ENCODE data around the gene NCR1.
A peak's percentile ranks its signal among the peaks of the same experiment; 100 is the strongest.
"Not testable (repeated sequence)": the region's sequence is repeated elsewhere in the genome, so short reads cannot be mapped to it uniquely, and the experiment has no call there.

Gene NCR1

DNA sequence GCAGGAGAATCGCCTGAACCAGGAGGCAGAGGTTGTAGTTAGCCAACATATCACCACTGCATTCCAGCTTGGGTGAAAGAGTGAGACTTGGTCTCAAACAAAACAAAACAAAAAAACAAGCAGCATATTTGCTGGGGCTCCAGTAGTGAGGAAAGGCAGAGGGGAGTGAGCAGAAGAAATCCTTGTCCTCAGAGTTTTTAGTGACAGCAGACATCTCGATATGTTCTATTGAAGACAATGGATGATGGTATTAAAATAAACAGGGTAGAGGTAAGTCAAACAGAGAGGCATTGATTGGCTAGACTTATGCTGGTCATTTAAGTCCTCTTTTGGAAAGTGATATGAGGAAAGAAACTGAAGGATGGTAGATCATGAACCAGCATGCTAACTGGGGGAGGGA is 22.4 kb downstream of the NCR1 start:
- no peak for ATAC-seq (replicated peaks)
- no peak overlapping the region for H3K4me3 Mint-ChIP-seq
- H3K9me3 Mint-ChIP-seq = peaks cover 6 to 11% of the 10 kb centered on the region in 2 donors
- peaks cover 8 to 20% of the 10 kb centered on the region in 2 donors for H3K27me3 Mint-ChIP-seq
- no peaks in the 10 kb centered on the region for H3K4me1 Mint-ChIP-seq
- peaks cover 3 to 5% of the 10 kb centered on the region in 2 donors for H3K36me3 Mint-ChIP-seq
- DNase-seq = no peak
- no peak overlapping the region for H3K27ac Mint-ChIP-seq

DNA sequence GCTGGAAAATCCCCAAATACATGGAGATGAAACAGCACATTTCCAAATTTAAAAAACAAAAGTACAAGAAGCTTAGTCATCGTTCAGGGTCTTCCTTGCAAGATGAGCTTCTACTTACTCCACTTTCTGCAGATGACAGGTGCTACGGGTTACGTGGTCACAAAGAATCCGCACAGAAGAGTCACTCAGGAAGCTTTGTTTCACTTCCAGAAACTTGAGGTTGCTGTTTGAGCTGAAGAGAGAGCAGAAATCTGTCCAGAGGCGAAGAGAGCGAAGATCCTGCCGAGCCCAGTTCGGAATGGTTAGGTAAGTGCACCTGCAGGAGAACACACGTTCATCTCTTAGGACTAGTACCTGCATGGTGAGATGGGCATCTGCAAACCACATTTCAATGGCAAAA is 32.0 kb downstream of the NCR1 start:
- H3K4me3 Mint-ChIP-seq = no peak overlapping the region

DNA sequence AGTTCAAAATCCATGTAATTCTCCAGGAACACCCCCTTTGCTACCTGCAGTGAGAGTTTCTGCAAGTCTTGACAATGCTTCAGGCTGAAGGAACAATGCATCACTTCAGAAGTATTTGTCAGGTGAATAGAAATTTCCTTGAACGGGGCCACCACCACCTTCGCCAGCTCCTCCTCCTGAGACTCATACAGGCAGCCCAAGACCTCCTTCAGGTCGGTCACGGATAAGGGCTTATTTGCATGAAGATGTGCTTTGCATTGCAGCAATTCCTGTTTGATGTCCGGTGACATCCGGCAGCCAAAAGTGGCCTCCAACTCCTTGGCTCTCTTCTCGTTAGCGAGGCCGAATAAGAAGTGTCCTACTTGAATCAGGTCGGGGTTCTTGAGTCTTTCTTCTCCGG is 33.0 kb downstream of the NCR1 start:
- peaks cover 20 to 43% of the 10 kb centered on the region in 2 donors for H3K27me3 Mint-ChIP-seq
- ATAC-seq (replicated peaks) (no peak), DNase-seq (no peak)
- no peaks in the 10 kb centered on the region for H3K36me3 Mint-ChIP-seq
- no peaks in the 10 kb centered on the region for H3K9me3 Mint-ChIP-seq
- H3K27ac Mint-ChIP-seq = no peak overlapping the region
- peaks cover 4 to 10% of the 10 kb centered on the region in 2 donors for H3K4me1 Mint-ChIP-seq
- H3K4me3 Mint-ChIP-seq = no peak overlapping the region

More for the DNA sequence above, 32.0 kb downstream of the NCR1 start:
- Mint-ChIP-seq H3K9me3 (no peaks in the 10 kb centered on the region), H3K27me3 (peaks cover 24 to 51% of the 10 kb centered on the region in 2 donors), H3K4me1 (peaks cover 4 to 10% of the 10 kb centered on the region in 2 donors), H3K27ac (no peak overlapping the region), H3K36me3 (no peaks in the 10 kb centered on the region)
- ATAC-seq (replicated peaks) (peak; percentile 88 to 97), DNase-seq (peak; percentile 33)

DNA sequence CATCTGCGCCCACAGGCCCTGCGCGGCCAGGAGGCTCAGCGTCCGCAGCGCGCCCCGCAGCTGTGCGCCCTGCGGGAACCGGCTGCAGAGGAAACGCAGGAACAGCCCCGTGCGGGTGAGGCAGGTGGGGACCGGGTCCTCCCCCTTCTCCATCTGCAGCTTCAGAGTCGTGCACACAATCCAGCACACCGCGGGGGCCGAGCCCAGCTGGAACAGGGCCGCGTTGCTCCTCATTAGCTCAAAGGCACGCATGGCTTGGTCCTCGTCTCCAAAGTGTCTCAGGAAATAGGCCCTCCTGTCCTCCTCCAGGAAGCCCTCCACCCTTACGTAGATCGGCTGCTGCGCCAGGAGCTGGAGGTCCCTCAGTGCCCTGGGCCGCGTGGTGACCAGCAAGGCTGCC is 33.6 kb downstream of the NCR1 start:
- not testable (repeated sequence) for ATAC-seq (replicated peaks); H3K36me3 Mint-ChIP-seq; H3K4me3 Mint-ChIP-seq; DNase-seq; H3K9me3 Mint-ChIP-seq; H3K27ac Mint-ChIP-seq
- peaks cover 4 to 10% of the 10 kb centered on the region in 2 donors for H3K4me1 Mint-ChIP-seq
- peaks cover 20 to 43% of the 10 kb centered on the region in 2 donors for H3K27me3 Mint-ChIP-seq

DNA sequence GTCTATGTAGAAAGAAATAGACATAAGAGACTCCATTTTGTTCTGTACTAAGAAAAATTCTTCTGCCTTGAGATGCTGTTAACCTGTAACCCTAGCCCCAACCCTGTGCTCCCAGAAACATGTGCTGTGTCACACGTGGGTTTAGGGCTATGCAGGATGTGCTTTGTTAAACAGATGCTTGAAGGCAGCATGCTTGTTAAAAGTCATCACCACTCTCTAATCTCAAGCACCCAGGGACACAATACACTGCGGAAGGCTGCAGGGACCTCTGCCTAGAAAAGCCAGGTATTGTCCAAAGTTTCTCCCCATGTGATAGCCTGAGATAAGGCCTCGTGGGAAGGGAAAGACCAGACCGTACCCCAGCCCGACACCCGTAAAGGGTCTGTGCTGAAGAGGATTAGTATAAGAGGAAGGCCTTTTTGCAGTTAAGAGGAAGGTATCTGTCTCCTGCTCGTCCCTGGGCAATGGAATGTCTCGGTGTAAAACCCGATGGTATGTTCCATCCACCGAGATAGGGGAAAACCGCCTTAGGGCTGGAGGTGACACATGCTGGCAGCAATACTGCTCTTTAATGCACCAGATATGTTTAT is 37.9 kb downstream of the NCR1 start:
- peaks cover 16 to 25% of the 10 kb centered on the region in 2 donors for H3K27me3 Mint-ChIP-seq
- ATAC-seq (replicated peaks); H3K4me1 Mint-ChIP-seq; H3K4me3 Mint-ChIP-seq; H3K9me3 Mint-ChIP-seq; DNase-seq; H3K27ac Mint-ChIP-seq; H3K36me3 Mint-ChIP-seq: not testable (repeated sequence)

DNA sequence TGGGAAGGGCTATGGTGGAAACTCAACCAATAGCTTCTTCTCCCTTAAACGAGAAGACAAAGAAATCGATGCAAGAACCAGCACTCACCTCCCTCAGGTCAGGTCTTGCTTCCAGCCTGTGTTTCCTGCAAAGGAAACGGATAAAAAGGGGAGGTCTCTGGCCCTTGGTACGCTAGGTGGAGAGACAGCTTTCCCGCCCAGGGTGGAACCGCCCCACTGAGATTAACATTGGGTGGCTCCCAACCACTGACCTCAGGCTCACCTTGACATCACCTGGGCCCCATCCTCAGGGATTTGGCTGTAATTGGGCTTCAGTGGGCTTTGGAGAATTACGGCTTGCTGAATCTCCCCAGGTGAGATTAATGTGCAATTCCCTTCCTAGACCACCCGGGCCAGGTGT is 41.4 kb downstream of the NCR1 start, which contains the start of gene NLRP7:
Gene NLRP7, minus strand, starts transcription at position 150 of the 400 bp plus-strand sequence.
- no peak within 1 kb of the TSS for H3K27ac Mint-ChIP-seq

DNA sequence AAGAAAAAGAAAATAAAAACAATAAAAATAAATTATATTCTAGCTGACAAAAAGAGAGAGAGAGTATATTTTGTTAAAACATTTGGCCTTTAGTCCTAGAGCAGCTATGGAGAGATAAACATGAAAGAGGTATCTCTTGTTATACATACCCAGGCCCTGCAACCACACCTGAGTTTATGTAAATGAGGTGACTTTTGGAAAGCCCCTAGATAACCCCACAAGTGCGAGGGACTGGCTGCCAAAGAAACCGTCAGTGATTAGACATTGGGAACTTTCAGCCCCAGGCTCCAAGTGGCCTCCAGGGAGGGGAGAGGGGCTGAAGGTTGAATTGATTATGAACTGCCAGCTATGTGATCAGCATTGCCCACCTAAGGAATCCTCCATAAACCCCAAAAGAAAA is 43.5 kb downstream of the NCR1 start:
- Mint-ChIP-seq H3K4me3 (no peak overlapping the region), H3K36me3 (no peaks in the 10 kb centered on the region), H3K27ac (no peak overlapping the region), H3K9me3 (no peaks in the 10 kb centered on the region), H3K27me3 (peaks cover 10% of the 10 kb centered on the region in 2 donors), H3K4me1 (peaks cover 7 to 22% of the 10 kb centered on the region in 2 donors)
- DNase-seq (no peak), ATAC-seq (replicated peaks) (peak; percentile 65 to 87)

More for the DNA sequence above, 41.4 kb downstream of the NCR1 start, which contains the start of gene NLRP7:
- Mint-ChIP-seq H3K9me3 (no peaks in the 10 kb centered on the region), H3K4me3 (no peak within 1 kb of the TSS), H3K27me3 (no peaks in the 10 kb centered on the region), H3K4me1 (peaks cover 7 to 22% of the 10 kb centered on the region in 2 donors), H3K36me3 (no peaks in the 10 kb centered on the region)
- no peak for ATAC-seq (replicated peaks)
- DNase-seq = no peak

DNA sequence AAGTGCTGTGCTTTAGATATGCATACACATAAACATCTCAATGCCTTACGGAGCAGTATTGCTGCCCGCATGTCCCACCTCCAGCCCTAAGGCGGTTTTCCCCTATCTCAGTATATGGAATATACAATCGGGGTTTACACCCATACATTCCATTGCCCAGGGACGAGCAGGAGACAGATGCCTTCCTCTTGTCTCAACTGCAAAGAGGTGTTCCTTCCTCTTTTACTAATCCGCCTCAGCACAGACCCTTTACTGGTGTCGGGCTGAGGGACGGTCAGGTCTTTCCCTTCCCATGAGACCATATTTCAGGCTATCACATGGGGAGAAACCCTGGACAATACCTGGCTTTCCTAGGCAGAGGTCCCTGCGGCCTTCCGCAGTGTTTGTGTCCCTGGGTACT is 44.6 kb downstream of the NCR1 start:
- ATAC-seq (replicated peaks); H3K4me3 Mint-ChIP-seq; H3K9me3 Mint-ChIP-seq; H3K27ac Mint-ChIP-seq; H3K36me3 Mint-ChIP-seq; DNase-seq: not testable (repeated sequence)
- peaks cover 7 to 22% of the 10 kb centered on the region in 2 donors for H3K4me1 Mint-ChIP-seq
- H3K27me3 Mint-ChIP-seq = peaks cover 10% of the 10 kb centered on the region in 2 donors

DNA sequence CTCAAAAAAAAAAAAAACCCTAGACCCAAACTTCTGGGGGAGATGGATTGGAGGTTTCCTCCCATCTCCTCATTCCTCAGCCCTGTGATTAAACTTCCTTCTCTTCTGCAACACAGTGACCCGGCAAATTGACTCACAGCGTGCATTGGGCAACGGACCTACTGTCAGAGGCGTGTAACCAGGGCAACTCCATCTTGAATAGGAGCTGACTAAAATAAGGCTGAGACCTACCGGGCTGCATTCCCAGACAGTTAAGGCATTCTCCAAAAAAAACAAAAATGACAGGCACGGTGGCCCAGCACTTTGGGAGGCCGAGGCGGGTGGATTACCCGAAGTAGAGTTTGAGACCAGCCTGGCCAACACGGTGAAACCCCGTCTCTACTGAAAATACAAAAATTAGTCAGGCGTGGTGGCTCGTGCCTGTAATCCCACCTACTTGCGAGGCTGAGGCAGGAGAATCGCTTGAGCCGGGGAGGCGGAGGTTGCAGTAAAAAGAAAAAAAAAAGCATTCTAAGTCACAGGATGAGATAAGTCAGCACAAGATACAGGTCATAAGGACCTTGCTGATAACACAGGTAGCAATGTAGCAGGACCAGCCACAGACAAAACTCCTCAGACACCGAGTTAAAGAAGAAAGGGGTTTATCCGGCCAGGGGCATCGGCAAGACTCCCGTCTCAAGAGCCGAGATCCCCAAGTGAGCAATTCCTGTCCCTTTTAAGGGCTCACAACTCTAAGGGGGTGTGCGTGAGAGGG is 46.8 kb downstream of the NCR1 start:
- no peak overlapping the region for H3K27ac Mint-ChIP-seq
- no peak overlapping the region for H3K4me3 Mint-ChIP-seq
- peaks cover 10% of the 10 kb centered on the region in 2 donors for H3K27me3 Mint-ChIP-seq
- peaks cover 9 to 26% of the 10 kb centered on the region in 2 donors for H3K4me1 Mint-ChIP-seq
- DNase-seq = no peak
- no peak for ATAC-seq (replicated peaks)
- no peaks in the 10 kb centered on the region for H3K36me3 Mint-ChIP-seq
- H3K9me3 Mint-ChIP-seq = no peaks in the 10 kb centered on the region

DNA sequence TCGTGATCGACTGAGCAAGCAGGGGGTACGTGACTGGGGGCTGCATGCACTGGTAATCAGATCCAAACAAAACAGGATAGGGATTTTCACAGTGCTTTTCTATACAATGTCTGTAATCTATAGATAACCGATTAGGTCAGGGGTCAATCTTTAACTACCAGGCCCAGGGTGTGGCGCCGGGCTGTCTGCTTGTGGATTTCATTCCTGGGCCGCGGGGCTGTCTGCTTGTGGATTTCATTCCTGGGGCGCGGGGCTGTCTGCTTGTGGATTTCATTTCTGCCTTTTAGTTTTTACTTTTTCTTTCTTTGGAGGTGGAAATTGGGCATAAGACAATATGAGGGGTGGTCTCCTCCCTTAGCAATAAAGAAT is 47.4 kb downstream of the NCR1 start:
- not testable (repeated sequence) for ATAC-seq (replicated peaks); H3K9me3 Mint-ChIP-seq; H3K36me3 Mint-ChIP-seq; DNase-seq
- H3K27ac Mint-ChIP-seq = peak overlapping the region; percentile 42
- H3K4me1 Mint-ChIP-seq = peaks cover 12 to 32% of the 10 kb centered on the region in 2 donors
- peak overlapping the region in 1 of 2 donors; percentile 14 for H3K4me3 Mint-ChIP-seq
- H3K27me3 Mint-ChIP-seq = peaks cover 10% of the 10 kb centered on the region in 2 donors

DNA sequence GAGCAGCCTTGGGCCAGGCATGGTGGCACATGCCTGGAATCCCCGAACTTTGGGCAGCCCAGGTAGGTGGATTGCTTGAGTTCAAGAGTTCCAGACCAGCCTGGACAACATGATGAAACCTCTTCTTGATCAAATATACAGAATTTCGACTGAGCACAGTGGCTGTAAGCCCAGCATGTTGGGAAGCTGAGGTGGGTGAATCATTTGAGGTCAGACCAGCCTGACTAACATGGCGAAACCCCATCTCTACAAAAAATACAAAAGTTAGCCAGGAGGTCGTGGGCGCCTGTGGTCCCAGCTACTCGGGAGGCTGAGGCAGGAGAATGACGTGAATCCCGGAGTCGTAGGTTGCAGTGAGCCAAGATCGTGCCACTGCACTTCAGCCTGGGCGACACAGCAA is 49.4 kb downstream of the NCR1 start:
- Mint-ChIP-seq H3K9me3 (no peaks in the 10 kb centered on the region), H3K27ac (no peak overlapping the region), H3K4me1 (peaks cover 19 to 33% of the 10 kb centered on the region in 2 donors), H3K36me3 (no peaks in the 10 kb centered on the region), H3K27me3 (peaks cover 10% of the 10 kb centered on the region in 2 donors), H3K4me3 (no peak overlapping the region)
- ATAC-seq (replicated peaks) (no peak), DNase-seq (no peak)

DNA sequence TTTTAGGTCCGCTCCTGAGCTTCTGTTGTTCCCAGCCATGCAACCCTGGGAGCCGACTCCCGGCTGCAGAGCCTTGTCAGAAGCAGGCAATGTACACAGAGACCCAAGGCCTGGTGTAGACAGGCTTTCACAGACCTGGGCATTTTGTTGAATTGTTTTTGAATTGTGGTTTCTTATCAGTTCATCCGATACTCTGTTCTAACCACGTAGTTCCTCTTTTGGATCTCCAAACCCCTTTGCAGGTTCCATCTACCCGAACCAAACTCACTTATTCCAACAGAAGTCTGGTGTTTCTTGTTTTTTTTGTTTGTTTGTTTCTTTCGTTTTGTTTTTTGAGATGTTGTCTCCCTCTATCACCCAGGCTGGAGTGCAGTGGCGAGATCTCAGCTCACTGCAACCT is 53.9 kb downstream of the NCR1 start:
- Mint-ChIP-seq H3K36me3 (no peaks in the 10 kb centered on the region), H3K9me3 (no peaks in the 10 kb centered on the region), H3K4me3 (peak overlapping the region; percentile 46 to 59), H3K27ac (peak overlapping the region; percentile 67), H3K4me1 (peaks cover 15 to 27% of the 10 kb centered on the region in 2 donors), H3K27me3 (no peaks in the 10 kb centered on the region)
- peak; percentile 5 for DNase-seq
- ATAC-seq (replicated peaks) = peak; percentile 87 to 88
